ENCODE results near the gene ITGA11. TPM values are rescaled to one million over a fixed set of nuclear protein-coding genes. Genes with fewer than 3 reads are reported as not detected.

Gene ITGA11
- total RNA-seq, 3 donors from 2014 or later (not counting 1 experiment from before 2014, with no cell fraction given), result not detected

DNA sequence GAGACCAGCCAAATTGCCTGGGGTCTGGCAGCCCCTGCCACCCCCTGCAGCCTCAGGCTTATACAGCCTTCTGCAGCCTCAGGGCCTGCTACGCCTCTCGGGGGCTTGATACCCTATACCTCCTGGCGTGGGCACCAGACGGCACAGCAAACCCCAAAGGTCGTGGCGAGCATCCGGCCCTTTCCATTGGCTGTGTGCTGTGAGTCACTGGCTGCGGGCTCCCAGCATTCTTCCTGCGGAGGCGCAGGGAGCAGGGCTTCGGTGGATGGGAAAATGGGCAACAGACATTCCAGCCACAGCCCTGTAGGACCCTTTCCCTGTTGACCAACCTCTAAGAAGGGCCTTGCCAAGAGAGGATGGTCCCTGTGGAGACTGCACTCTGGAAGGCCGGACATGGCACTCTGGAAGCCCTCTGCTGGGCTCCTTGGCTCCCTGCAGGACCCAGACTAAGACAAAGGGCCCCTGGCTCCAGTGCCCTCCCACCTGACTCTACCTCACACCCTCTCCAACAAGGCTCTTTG, 59.6 kb downstream of the ITGA11 start:
- H3K9me3 Mint-ChIP-seq, result no peaks in the 10 kb centered on the region
- no peak overlapping the region for H3K27ac ChIP-seq (ENCODE audit: low read length)
- no peaks in the 10 kb centered on the region for H3K36me3 ChIP-seq (ENCODE audit: control insufficient read depth, insufficient read depth, low read length)
- H3K4me1 ChIP-seq (ENCODE audit: control insufficient read depth, insufficient read depth, low read length), result no peaks in the 10 kb centered on the region
- H3K27me3 Mint-ChIP-seq (ENCODE audit: low read depth in 2 of 2), result peaks cover 0 to 7% of the 10 kb centered on the region in 2 donors
- DNase-seq, result no peak
- H3K27ac Mint-ChIP-seq, result no peak overlapping the region
- H3K9me3 ChIP-seq (ENCODE audit: control insufficient read depth, insufficient read depth, low read length), result no peaks in the 10 kb centered on the region
- H3K4me3 ChIP-seq (ENCODE audit: low read length), result no peak overlapping the region
- intact Hi-C loops (cut with micrococcal nuclease), result no loop called here
- no peak for ATAC-seq
- TF ChIP-seq, protein P1, sequence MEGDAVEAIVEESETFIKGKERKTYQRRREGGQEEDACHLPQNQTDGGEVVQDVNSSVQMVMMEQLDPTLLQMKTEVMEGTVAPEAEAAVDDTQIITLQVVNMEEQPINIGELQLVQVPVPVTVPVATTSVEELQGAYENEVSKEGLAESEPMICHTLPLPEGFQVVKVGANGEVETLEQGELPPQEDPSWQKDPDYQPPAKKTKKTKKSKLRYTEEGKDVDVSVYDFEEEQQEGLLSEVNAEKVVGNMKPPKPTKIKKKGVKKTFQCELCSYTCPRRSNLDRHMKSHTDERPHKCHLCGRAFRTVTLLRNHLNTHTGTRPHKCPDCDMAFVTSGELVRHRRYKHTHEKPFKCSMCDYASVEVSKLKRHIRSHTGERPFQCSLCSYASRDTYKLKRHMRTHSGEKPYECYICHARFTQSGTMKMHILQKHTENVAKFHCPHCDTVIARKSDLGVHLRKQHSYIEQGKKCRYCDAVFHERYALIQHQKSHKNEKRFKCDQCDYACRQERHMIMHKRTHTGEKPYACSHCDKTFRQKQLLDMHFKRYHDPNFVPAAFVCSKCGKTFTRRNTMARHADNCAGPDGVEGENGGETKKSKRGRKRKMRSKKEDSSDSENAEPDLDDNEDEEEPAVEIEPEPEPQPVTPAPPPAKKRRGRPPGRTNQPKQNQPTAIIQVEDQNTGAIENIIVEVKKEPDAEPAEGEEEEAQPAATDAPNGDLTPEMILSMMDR (IDR thresholded peaks at IDR 0.05), result no peak
- no peaks in the 10 kb centered on the region for H3K36me3 Mint-ChIP-seq
- H3K27me3 ChIP-seq (ENCODE audit: control insufficient read depth, insufficient read depth, low read length), result no peaks in the 10 kb centered on the region
- H3K4me1 Mint-ChIP-seq, result no peaks in the 10 kb centered on the region
- H3K4me3 Mint-ChIP-seq, result no peak overlapping the region
- 89% methylated on average over 12 of the region's 12 CpGs for WGBS (ENCODE audit: insufficient coverage)

DNA sequence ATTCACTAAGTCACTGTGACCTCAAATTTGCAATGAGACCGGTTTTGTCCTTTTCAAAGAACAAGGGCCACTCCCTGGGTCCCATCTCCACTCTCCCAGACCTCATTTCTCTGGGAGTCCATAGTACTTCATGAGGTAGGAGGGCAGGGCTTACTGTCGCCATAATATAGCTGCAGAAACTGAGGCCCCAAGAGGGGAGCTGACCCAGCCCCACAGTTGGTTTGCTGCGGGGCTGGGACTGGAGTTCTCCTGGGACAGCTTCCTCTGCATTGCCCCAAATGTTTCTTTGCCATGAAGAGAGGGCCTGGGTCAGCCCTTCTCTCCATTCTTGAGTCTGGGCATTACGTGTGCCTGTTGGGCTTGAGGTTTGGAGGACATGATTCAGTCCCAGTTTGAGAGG, 60.1 kb downstream of the ITGA11 start:
- H3K36me3 Mint-ChIP-seq, result no peaks in the 10 kb centered on the region

DNA sequence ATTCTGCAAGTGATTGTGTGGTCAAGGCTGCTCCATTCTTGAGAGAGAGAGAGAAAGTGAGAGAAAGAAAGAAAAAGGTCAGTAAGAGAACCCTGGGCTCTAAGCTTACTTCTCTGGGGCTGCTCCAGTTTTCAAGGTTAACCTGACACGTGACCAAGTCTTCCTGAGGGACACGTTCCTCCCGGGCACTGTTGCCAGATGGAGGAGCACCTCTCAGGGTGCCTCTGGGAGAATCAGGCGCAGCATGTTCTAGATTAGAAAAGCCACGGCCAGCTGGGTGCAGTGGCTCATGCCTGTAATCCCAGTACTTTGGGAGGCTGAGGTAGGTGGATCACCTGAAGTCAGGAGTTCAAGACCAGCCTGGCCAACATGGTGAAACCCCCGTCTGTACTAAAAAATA, 60.8 kb downstream of the ITGA11 start:
- no peak overlapping the region for H3K4me3 ChIP-seq (ENCODE audit: low read length)
- ATAC-seq (no peak), DNase-seq (no peak)
- Mint-ChIP-seq H3K27me3 (ENCODE audit: low read depth in 2 of 2) (peaks cover 0 to 7% of the 10 kb centered on the region in 2 donors), H3K4me3 (no peak overlapping the region), H3K27ac (no peak overlapping the region), H3K4me1 (no peaks in the 10 kb centered on the region), H3K36me3 (no peaks in the 10 kb centered on the region), H3K9me3 (no peaks in the 10 kb centered on the region)
- H3K27me3 ChIP-seq (ENCODE audit: control insufficient read depth, insufficient read depth, low read length), result no peaks in the 10 kb centered on the region
- intact Hi-C loops (cut with micrococcal nuclease), result no loop called here
- H3K9me3 ChIP-seq (ENCODE audit: control insufficient read depth, insufficient read depth, low read length), result no peaks in the 10 kb centered on the region
- TF ChIP-seq, protein P1 (IDR thresholded peaks at IDR 0.05), result no peak
- no peak overlapping the region for H3K27ac ChIP-seq (ENCODE audit: low read length)
- no peaks in the 10 kb centered on the region for H3K4me1 ChIP-seq (ENCODE audit: control insufficient read depth, insufficient read depth, low read length)
- WGBS (ENCODE audit: insufficient coverage), result 63% methylated on average over 6 of the region's 6 CpGs
- no peaks in the 10 kb centered on the region for H3K36me3 ChIP-seq (ENCODE audit: control insufficient read depth, insufficient read depth, low read length)

More for the DNA sequence above, 60.1 kb downstream of the ITGA11 start:
- intact Hi-C loops (cut with micrococcal nuclease), result no loop called here
- H3K4me3 Mint-ChIP-seq, result no peak overlapping the region
- Histone ChIP-seq H3K4me3 (ENCODE audit: low read length) (no peak overlapping the region), H3K36me3 (ENCODE audit: control insufficient read depth, insufficient read depth, low read length) (no peaks in the 10 kb centered on the region), H3K27ac (ENCODE audit: low read length) (no peak overlapping the region), H3K27me3 (ENCODE audit: control insufficient read depth, insufficient read depth, low read length) (no peaks in the 10 kb centered on the region), H3K4me1 (ENCODE audit: control insufficient read depth, insufficient read depth, low read length) (no peaks in the 10 kb centered on the region), H3K9me3 (ENCODE audit: control insufficient read depth, insufficient read depth, low read length) (no peaks in the 10 kb centered on the region)
- TF ChIP-seq, protein P1 (IDR thresholded peaks at IDR 0.05), result no peak
- H3K27me3 Mint-ChIP-seq (ENCODE audit: low read depth in 2 of 2), result peaks cover 0 to 7% of the 10 kb centered on the region in 2 donors
- ATAC-seq (no peak), DNase-seq (no peak)
- H3K4me1 Mint-ChIP-seq, result no peaks in the 10 kb centered on the region
- 86% methylated on average over 4 of the region's 4 CpGs for WGBS (ENCODE audit: insufficient coverage)
- no peak overlapping the region for H3K27ac Mint-ChIP-seq
- no peaks in the 10 kb centered on the region for H3K9me3 Mint-ChIP-seq

DNA sequence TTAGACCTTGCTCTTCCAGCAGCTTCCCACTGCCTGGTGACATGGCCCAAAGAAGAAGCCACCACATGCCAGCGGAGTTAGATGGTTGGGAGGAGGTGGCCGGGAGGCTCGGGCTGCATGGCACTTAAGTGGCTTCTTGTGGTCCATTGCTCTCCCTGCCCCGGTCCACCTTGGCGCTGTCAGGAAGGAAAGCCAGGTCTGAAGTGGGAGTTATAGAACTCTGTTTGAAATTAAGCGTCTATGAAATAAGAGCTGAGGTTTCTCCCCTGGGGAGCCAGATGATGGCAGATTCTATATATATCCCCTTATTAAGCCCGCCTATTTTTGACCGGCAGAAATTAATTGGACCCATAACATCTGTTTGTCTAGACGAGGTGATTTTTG, 61.2 kb downstream of the ITGA11 start:
- Mint-ChIP-seq H3K4me3 (no peak overlapping the region), H3K4me1 (no peaks in the 10 kb centered on the region), H3K9me3 (no peaks in the 10 kb centered on the region), H3K27me3 (ENCODE audit: low read depth in 2 of 2) (peaks cover 0 to 7% of the 10 kb centered on the region in 2 donors), H3K36me3 (no peaks in the 10 kb centered on the region), H3K27ac (no peak overlapping the region)
- H3K36me3 ChIP-seq (ENCODE audit: control insufficient read depth, insufficient read depth, low read length), result no peaks in the 10 kb centered on the region
- H3K27ac ChIP-seq (ENCODE audit: low read length), result no peak overlapping the region
- intact Hi-C loops (cut with micrococcal nuclease), result no loop called here
- DNase-seq, result no peak
- 90% methylated on average over 9 of the region's 9 CpGs for WGBS (ENCODE audit: insufficient coverage)
- no peak for ATAC-seq
- H3K4me1 ChIP-seq (ENCODE audit: control insufficient read depth, insufficient read depth, low read length), result no peaks in the 10 kb centered on the region
- TF ChIP-seq, protein P1 (IDR thresholded peaks at IDR 0.05), result no peak
- no peaks in the 10 kb centered on the region for H3K9me3 ChIP-seq (ENCODE audit: control insufficient read depth, insufficient read depth, low read length)
- H3K4me3 ChIP-seq (ENCODE audit: low read length), result no peak overlapping the region
- H3K27me3 ChIP-seq (ENCODE audit: control insufficient read depth, insufficient read depth, low read length), result no peaks in the 10 kb centered on the region

Measured in natural killer cell (primary cell).